Mesothelial cell of epicardium (in vitro differentiated cells): ENCODE data around the gene LRRC27. TPM values are rescaled to one million over a fixed set of nuclear protein-coding genes. Genes with fewer than 3 reads are reported as not detected.

Experiments
- DNase-seq, 2 experiments: peaks; one replicate each; pipeline ENCODE4 v3.0.0; 2021; ENCODE audit warnings: low spot score in 2 of 2; ENCODE audit not compliant: unreplicated experiment in 2 of 2
- H3K27ac Mint-ChIP-seq: 2 replicates; pipeline ENCODE4 v1.8.0; 2021; ENCODE audit warnings: mixed read lengths
- H3K27me3 Mint-ChIP-seq: 2 replicates; pipeline ENCODE4 v1.8.0; 2021; ENCODE audit warnings: low read depth, mixed read lengths
- H3K36me3 Mint-ChIP-seq: 2 replicates; pipeline ENCODE4 v1.8.0; 2021; ENCODE audit warnings: mixed read lengths
- H3K4me1 Mint-ChIP-seq: 2 replicates; pipeline ENCODE4 v1.8.0; 2021; ENCODE audit warnings: mixed read lengths
- H3K4me3 Mint-ChIP-seq: 2 replicates; pipeline ENCODE4 v1.8.0; 2021; ENCODE audit warnings: mild to moderate bottlenecking, moderate library complexity, mixed read lengths
- H3K9me3 Mint-ChIP-seq: 2 replicates; pipeline ENCODE4 v1.8.0; 2021; ENCODE audit warnings: mixed read lengths
- total RNA-seq: library from RNA; stranded (reverse); gene quantifications from 3 replicates; pipeline ENCODE4 v1.2.1, GENCODE V29; 2021
- TF ChIP-seq, protein P1 (sequence below): fragments of 200-600 bp; sonication (generic); IDR thresholded peaks from one replicate; pipeline ENCODE4 v1.5.0; 2021; ENCODE audit warnings: antibody characterized with exemption; ENCODE audit not compliant: unreplicated experiment

LRRC27 gene
- total RNA-seq, 1 donor from 2014 or later, result 15.2 TPM

DNA sequence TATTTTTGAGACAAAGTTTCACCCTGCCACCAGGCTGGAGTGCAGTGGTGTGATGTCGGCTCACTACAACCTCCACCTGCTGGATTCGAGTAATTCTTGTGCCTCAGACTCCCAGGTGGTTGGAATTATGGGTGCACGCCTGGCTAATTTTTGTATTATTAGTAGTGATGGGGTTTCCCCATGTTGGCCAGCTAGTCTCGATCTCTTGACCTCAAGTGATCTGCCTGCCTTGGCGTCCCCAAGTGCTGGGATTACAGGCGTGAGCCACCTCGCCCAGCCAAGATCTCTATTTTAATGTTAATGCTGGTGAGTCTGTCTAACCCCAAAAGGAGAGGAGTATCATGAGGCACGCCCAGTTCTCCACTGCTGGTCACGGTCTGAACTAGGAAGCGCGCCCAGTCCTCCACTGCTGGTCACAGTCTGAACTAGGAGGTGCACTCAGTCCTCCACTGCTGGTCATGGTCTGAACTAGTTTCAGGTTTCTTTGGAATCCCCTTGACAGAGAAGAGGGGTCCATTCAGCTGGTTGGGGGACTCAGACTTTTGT is 5.6 kb upstream of the LRRC27 start:
- H3K27me3 Mint-ChIP-seq, result no peaks in the 10 kb centered on the region
- DNase-seq, result no peak
- H3K4me3 Mint-ChIP-seq, result no peak overlapping the region
- peaks cover 23% of the 10 kb centered on the region for H3K4me1 Mint-ChIP-seq
- TF ChIP-seq, protein P1, sequence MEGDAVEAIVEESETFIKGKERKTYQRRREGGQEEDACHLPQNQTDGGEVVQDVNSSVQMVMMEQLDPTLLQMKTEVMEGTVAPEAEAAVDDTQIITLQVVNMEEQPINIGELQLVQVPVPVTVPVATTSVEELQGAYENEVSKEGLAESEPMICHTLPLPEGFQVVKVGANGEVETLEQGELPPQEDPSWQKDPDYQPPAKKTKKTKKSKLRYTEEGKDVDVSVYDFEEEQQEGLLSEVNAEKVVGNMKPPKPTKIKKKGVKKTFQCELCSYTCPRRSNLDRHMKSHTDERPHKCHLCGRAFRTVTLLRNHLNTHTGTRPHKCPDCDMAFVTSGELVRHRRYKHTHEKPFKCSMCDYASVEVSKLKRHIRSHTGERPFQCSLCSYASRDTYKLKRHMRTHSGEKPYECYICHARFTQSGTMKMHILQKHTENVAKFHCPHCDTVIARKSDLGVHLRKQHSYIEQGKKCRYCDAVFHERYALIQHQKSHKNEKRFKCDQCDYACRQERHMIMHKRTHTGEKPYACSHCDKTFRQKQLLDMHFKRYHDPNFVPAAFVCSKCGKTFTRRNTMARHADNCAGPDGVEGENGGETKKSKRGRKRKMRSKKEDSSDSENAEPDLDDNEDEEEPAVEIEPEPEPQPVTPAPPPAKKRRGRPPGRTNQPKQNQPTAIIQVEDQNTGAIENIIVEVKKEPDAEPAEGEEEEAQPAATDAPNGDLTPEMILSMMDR, result no peak
- no peak overlapping the region for H3K27ac Mint-ChIP-seq
- H3K36me3 Mint-ChIP-seq, result peaks cover 23% of the 10 kb centered on the region
- H3K9me3 Mint-ChIP-seq, result no peaks in the 10 kb centered on the region

DNA sequence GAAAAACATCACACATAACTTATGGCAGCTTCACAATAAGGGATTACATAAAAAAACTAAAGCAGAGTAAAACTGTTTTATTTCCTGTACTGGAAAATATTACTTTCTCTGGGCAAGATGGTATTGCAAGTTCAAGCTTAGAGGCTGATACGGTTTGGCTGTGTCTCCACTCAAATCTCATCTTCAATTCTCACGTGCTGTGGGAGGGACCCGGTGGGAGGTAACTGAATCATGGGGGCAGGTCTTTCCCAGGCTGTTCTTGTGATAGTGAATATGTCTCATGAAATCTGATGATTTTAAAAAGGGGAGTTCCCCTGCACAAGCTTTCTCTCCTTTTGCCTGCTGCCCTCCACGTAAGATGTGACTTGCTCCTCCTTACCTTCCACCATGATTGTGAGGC is 5.1 kb upstream of the LRRC27 start:
- Mint-ChIP-seq H3K4me3 (no peak overlapping the region), H3K27ac (no peak overlapping the region), H3K27me3 (no peaks in the 10 kb centered on the region), H3K4me1 (peaks cover 23% of the 10 kb centered on the region), H3K9me3 (no peaks in the 10 kb centered on the region), H3K36me3 (peaks cover 23% of the 10 kb centered on the region)
- TF ChIP-seq, protein P1, result no peak
- DNase-seq, result no peak

DNA sequence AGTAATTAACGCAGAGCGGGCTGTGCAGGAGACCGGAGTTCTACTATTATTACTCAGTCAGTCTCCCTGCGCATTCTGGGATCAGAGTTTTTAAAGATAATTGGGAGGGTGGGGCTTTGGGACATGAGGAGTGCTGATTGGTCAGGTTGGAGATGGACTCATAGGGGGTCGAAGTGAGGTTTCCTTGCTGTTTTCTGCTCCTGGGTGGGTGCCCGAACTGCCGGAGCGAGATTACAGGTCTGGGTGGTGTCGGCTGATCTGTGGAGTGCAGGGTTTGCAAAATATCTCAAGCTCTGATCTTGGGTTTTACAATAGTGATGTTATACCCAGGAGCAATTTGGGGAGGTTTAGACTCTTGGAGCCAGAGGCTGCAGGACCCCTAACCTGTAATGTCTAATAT is 3.9 kb upstream of the LRRC27 start:
- Mint-ChIP-seq H3K4me1 (peaks cover 30% of the 10 kb centered on the region), H3K4me3 (no peak overlapping the region), H3K36me3 (peaks cover 23% of the 10 kb centered on the region), H3K27me3 (no peaks in the 10 kb centered on the region), H3K27ac (no peak overlapping the region), H3K9me3 (no peaks in the 10 kb centered on the region)
- TF ChIP-seq, protein P1, result no peak
- no peak for DNase-seq

DNA sequence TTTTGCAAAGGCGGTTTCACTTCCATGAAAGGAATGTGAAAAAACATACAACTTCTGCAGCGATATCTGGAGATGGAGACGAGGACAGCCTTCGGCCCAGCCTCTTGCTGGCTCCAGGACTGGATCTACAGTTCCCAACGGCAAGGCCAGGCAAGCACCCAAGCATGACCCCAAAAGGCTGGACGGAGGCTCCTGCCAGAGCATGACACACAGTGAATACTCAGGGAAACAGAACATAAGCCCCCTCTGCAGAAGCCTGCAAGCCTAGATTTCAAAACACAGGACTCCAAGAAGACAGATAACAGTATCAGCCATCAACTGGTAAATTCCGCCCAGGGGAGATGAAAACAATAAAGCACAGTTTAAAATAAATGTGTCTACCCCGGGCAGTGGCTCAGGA is 3.3 kb upstream of the LRRC27 start:
- Mint-ChIP-seq H3K27me3 (no peaks in the 10 kb centered on the region), H3K4me3 (peak overlapping the region; percentile 20), H3K27ac (peak overlapping the region; percentile 43), H3K9me3 (no peaks in the 10 kb centered on the region), H3K4me1 (peaks cover 34% of the 10 kb centered on the region), H3K36me3 (peaks cover 23% of the 10 kb centered on the region)
- TF ChIP-seq, protein P1, result no peak
- DNase-seq, result no peak

DNA sequence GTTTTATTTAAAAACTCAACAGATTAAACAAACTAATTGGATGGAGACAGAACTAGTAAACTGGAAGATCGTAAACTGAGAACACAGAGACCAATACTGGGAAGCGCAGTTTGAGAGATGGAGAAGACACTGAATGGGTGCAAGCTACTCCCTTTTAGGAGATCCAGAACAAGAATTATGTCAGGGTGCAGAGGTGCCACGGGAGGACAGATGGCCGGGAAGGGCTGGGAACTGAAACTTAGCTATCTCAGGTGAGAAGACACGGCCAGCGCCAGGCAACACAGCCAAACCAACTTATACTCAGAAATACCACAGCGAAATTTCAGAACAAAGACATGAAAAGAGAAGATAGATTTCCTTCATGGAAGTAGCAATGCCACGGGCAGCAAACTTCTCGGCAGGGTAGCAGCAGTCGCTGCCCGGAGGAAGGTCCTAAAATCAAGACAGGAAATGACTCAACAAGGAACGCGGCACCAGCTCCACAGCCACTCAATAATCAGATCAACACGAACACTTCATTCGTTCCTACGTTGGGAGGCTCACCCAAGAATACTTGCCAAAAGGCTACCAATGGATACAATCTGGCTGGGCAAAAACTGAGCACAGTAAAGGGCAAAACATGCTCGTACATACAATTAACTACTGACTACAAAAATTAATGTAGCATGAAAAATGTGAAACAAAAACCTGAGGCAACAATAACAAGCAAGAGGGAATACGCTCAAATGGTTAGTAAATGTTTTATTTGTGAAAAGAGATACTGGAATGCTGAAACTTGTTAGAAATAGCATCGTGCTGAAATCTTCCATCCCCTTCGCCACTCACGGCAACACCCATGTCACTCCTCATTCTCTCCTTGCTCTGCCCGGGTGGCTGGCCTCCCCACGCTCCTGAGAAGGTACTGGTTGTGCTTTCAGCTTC is 2.2 kb upstream of the LRRC27 start:
- peak overlapping the region; percentile 53 for H3K27ac Mint-ChIP-seq
- DNase-seq, result no peak
- peaks cover 34% of the 10 kb centered on the region for H3K4me1 Mint-ChIP-seq
- H3K4me3 Mint-ChIP-seq, result peak overlapping the region; percentile 90
- TF ChIP-seq, protein P1, result no peak
- H3K36me3 Mint-ChIP-seq, result peaks cover 17% of the 10 kb centered on the region
- no peaks in the 10 kb centered on the region for H3K9me3 Mint-ChIP-seq
- H3K27me3 Mint-ChIP-seq, result no peaks in the 10 kb centered on the region
